ENCODE measurements around the gene TSPAN18. TPM values are rescaled to one million over a fixed set of nuclear protein-coding genes. Genes with fewer than 3 reads are reported as not detected.

The TSPAN18 gene
- total RNA-seq, 1 experiment from 2014 or later, result 18.3 TPM

GRCh38 chr11:44971185-44971584 lies 244.4 kb downstream of the TSPAN18 start:
- H3K27me3 ChIP-seq (ENCODE audit: insufficient read depth, low read length), result no peaks in the 10 kb centered on the region
- TF ChIP-seq POLR2A (IDR thresholded peaks at IDR 0.05; ENCODE audit: borderline replicate concordance, extremely low read depth, insufficient read depth, insufficient read length) (no peak), ELF1 (IDR thresholded peaks at IDR 0.05; ENCODE audit: borderline replicate concordance, low read depth) (no peak), TCF7L2 (IDR thresholded peaks at IDR 0.05; ENCODE audit: borderline replicate concordance, extremely low read depth, insufficient read depth, insufficient read length) (no peak), JUND (IDR thresholded peaks at IDR 0.05) (no peak), MAX (IDR thresholded peaks at IDR 0.05) (no peak), EZH2phosphoT487 (IDR thresholded peaks at IDR 0.05; ENCODE audit: borderline replicate concordance) (no peak), SRF (IDR thresholded peaks at IDR 0.05; ENCODE audit: low read depth) (no peak), CEBPB (IDR thresholded peaks at IDR 0.05; ENCODE audit: low read depth) (no peak), FOSL1 (IDR thresholded peaks at IDR 0.05; ENCODE audit: low read depth) (no peak), SIN3A (IDR thresholded peaks at IDR 0.05; ENCODE audit: low read depth) (no peak), CBX3 (IDR thresholded peaks at IDR 0.05; ENCODE audit: low read depth) (no peak)
- intact Hi-C loops (cut with micrococcal nuclease), result no loop called here
- CTCF ChIA-PET, result no interaction called here
- H3K9me2 ChIP-seq (ENCODE audit: insufficient read depth), result no peaks in the 10 kb centered on the region
- no peaks in the 10 kb centered on the region for H4K20me1 ChIP-seq (ENCODE audit: insufficient read depth)
- H3K4me3 ChIP-seq (replicated peaks in 1 of 2; ENCODE audit: low read depth in 1 of 2, low read length in 2 of 2), result no peak overlapping the region
- no peaks in the 10 kb centered on the region for H3K36me3 ChIP-seq (ENCODE audit: control insufficient read depth in 1 of 2, insufficient read depth in 2 of 2, low read length in 2 of 2)
- no peak overlapping the region for H3K4me2 ChIP-seq (ENCODE audit: low read length)
- no peak for DNase-seq (ENCODE audit: low read depth, low spot score)
- no peaks in the 10 kb centered on the region for H3K4me1 ChIP-seq (ENCODE audit: control insufficient read depth in 1 of 2, insufficient read depth in 2 of 2, low read length in 2 of 2)
- H3K9me3 ChIP-seq (ENCODE audit: control insufficient read depth in 1 of 2, insufficient read depth in 1 of 2, low read depth in 1 of 2, low read length in 2 of 2), result no peaks in the 10 kb centered on the region
- BruUV-seq (replicated peaks), result no TSS peak
- RAD21 ChIA-PET (ENCODE audit: low non-redundant PET in 1 of 2, low total read pairs in 2 of 2, uncharacterized antibody in 2 of 2, unreplicated experiment in 2 of 2), result no interaction called here
- H3K9ac ChIP-seq (ENCODE audit: low read length), result no peak overlapping the region
- H2AFZ ChIP-seq (ENCODE audit: low read depth, low read length, poor library complexity, severe bottlenecking), result no peak overlapping the region
- no peak overlapping the region for H3K27ac ChIP-seq (ENCODE audit: low read depth, low read length)
- POLR2A ChIA-PET, result no interaction called here
- H3K79me2 ChIP-seq (ENCODE audit: insufficient read depth, low read length), result no peaks in the 10 kb centered on the region
- ATAC-seq, result no peak

- ATAC-seq, result no peak
- ChIA-PET RAD21 (ENCODE audit: low non-redundant PET in 1 of 2, low total read pairs in 2 of 2, uncharacterized antibody in 2 of 2, unreplicated experiment in 2 of 2) (no interaction called here), POLR2A (no interaction called here), CTCF (no interaction called here)
- Histone ChIP-seq H3K27me3 (ENCODE audit: insufficient read depth, low read length) (no peaks in the 10 kb centered on the region), H3K9me2 (ENCODE audit: insufficient read depth) (no peaks in the 10 kb centered on the region), H2AFZ (ENCODE audit: low read depth, low read length, poor library complexity, severe bottlenecking) (no peak overlapping the region), H3K9ac (ENCODE audit: low read length) (no peak overlapping the region), H3K79me2 (ENCODE audit: insufficient read depth, low read length) (no peaks in the 10 kb centered on the region), H3K27ac (ENCODE audit: low read depth, low read length) (no peak overlapping the region), H3K4me1 (ENCODE audit: control insufficient read depth in 1 of 2, insufficient read depth in 2 of 2, low read length in 2 of 2) (no peaks in the 10 kb centered on the region), H4K20me1 (ENCODE audit: insufficient read depth) (no peaks in the 10 kb centered on the region), H3K4me3 (replicated peaks in 1 of 2; ENCODE audit: low read depth in 1 of 2, low read length in 2 of 2) (no peak overlapping the region), H3K9me3 (ENCODE audit: control insufficient read depth in 1 of 2, insufficient read depth in 1 of 2, low read depth in 1 of 2, low read length in 2 of 2) (no peaks in the 10 kb centered on the region), H3K4me2 (ENCODE audit: low read length) (no peak overlapping the region), H3K36me3 (ENCODE audit: control insufficient read depth in 1 of 2, insufficient read depth in 2 of 2, low read length in 2 of 2) (no peaks in the 10 kb centered on the region)
- DNase-seq (ENCODE audit: low read depth, low spot score), result no peak
- BruUV-seq (replicated peaks), result no TSS peak
- intact Hi-C loops (cut with micrococcal nuclease), result no loop called here
- TF ChIP-seq EZH2phosphoT487 (IDR thresholded peaks at IDR 0.05; ENCODE audit: borderline replicate concordance) (no peak), ZNF274 (IDR thresholded peaks at IDR 0.05; ENCODE audit: low read depth, low read length) (no peak), SP1 (IDR thresholded peaks at IDR 0.05; ENCODE audit: low read depth) (no peak), POLR2A (IDR thresholded peaks at IDR 0.05; ENCODE audit: borderline replicate concordance, extremely low read depth, insufficient read depth, insufficient read length) (no peak), SIN3A (IDR thresholded peaks at IDR 0.05; ENCODE audit: low read depth) (no peak), ATF3 (IDR thresholded peaks at IDR 0.05) (no peak), ELF1 (IDR thresholded peaks at IDR 0.05; ENCODE audit: borderline replicate concordance, low read depth) (no peak), RAD21 (IDR thresholded peaks at IDR 0.05; ENCODE audit: low read depth) (no peak)
These were observed 246.1 kb downstream of the TSPAN18 start for GRCh38 chr11:44972746-44973435.

All from HCT116 (cell line).